HEK293T (cell line): Measurements from ENCODE around the gene CRTAC1.

Source experiments
- BHLHE40 ChIP-seq: fragments of 450-650 bp; IDR thresholded peaks from 2 replicates; pipeline ENCODE4 v1.6.1; 2016; ENCODE audit warnings: mild to moderate bottlenecking, moderate library complexity, borderline replicate concordance
- CTBP1 ChIP-seq: fragments of 450-650 bp; IDR thresholded peaks from 2 replicates; pipeline ENCODE4 v1.6.1; 2016; ENCODE audit warnings: borderline replicate concordance
- FOXA1 ChIP-seq: fragments of 450-650 bp; IDR thresholded peaks from 2 replicates; pipeline ENCODE4 v1.6.1; 2016; ENCODE audit warnings: mild to moderate bottlenecking
- FOXK2 ChIP-seq: fragments of 450-650 bp; IDR thresholded peaks from 2 replicates; pipeline ENCODE4 v1.6.1; 2016; ENCODE audit warnings: mild to moderate bottlenecking
- L3MBTL2 ChIP-seq: fragments of 450-650 bp; conservative IDR thresholded peaks from 2 replicates; pipeline ENCODE4 v1.6.1; 2016; ENCODE audit warnings: mild to moderate bottlenecking
- PKNOX1 ChIP-seq: fragments of 450-650 bp; IDR thresholded peaks from 2 replicates; pipeline ENCODE4 v1.6.1; 2016
- SP1 ChIP-seq: fragments of 450-650 bp; IDR thresholded peaks from 2 replicates; pipeline ENCODE4 v1.6.1; 2017

DNA sequence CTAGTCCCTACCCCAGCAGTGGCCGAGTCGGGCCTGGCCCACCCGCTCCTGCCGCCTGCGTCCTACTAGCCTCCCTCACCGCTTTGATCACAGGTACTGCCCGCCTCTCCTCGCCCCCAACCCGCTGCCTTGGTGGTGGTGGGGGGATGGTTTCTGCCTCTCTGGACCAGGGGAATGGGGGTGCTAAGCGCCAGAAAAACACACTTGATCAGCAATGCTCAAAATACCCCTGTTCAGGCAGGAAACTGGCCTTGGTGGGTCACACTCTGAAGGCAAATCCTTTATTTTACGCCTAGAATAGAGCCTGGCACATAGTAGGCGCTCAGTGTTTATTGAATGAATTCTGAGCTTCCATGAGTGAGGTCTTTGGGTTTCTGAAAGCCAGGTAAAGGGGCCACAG lies 1.0 kb upstream of the CRTAC1 start:
- TF ChIP-seq SP1 (no peak), CTBP1 (no peak), BHLHE40 (no peak), FOXK2 (no peak), L3MBTL2 (no peak), PKNOX1 (no peak), FOXA1 (no peak)
